ENCODE measurements around the gene TTC3.
"Not testable (repeated sequence)": the region's sequence is repeated elsewhere in the genome, so short reads cannot be mapped to it uniquely, and the experiment has no call there.

TTC3 gene

GRCh38 chr21:37072988-37073416 lies at the start of gene TTC3, which contains the start of gene PIGP:
TSS of gene TTC3 (plus strand) at chr21:37073254. CDS start at chr21:37087258, 14,004 bp downstream.
TSS of gene PIGP (minus strand) at chr21:37073071. CDS start at chr21:37072515, 556 bp downstream.
- peak; percentile 96 for DNase-seq

- no peak for DNase-seq
Measured at GRCh38 chr21:37026499-37026898, 46.6 kb upstream of the TTC3 start.

GRCh38 chr21:37028570-37028969 lies 44.5 kb upstream of the TTC3 start:
- DNase-seq = no peak

- DNase-seq = no peak
Measured at GRCh38 chr21:37030864-37031263, 42.2 kb upstream of the TTC3 start.

GRCh38 chr21:37032293-37032692 lies 40.8 kb upstream of the TTC3 start:
- no peak for DNase-seq

- no peak for DNase-seq
Measured at GRCh38 chr21:37032877-37033471, 40.1 kb upstream of the TTC3 start.

GRCh38 chr21:37034394-37034793 lies 38.7 kb upstream of the TTC3 start:
- not testable (repeated sequence) for DNase-seq

GRCh38 chr21:37036177-37036576 lies 36.9 kb upstream of the TTC3 start:
- no peak for DNase-seq

- no peak for DNase-seq
Measured at GRCh38 chr21:37039411-37040075, 33.5 kb upstream of the TTC3 start.

GRCh38 chr21:37040212-37040611 lies 32.8 kb upstream of the TTC3 start:
- no peak for DNase-seq

- DNase-seq = no peak
Measured at GRCh38 chr21:37041706-37042271, 31.3 kb upstream of the TTC3 start.

- no peak for DNase-seq
Measured at GRCh38 chr21:37043818-37044217, 29.2 kb upstream of the TTC3 start.

- DNase-seq = no peak
Measured at GRCh38 chr21:37044643-37045042, 28.4 kb upstream of the TTC3 start.

GRCh38 chr21:37045149-37045548 lies 27.9 kb upstream of the TTC3 start:
- no peak for DNase-seq

GRCh38 chr21:37045556-37045955 lies 27.5 kb upstream of the TTC3 start:
- DNase-seq = no peak

GRCh38 chr21:37047079-37047478 lies 26.0 kb upstream of the TTC3 start:
- DNase-seq = no peak

GRCh38 chr21:37049741-37050140 lies 23.3 kb upstream of the TTC3 start:
- DNase-seq = not testable (repeated sequence)

GRCh38 chr21:37055271-37055855 lies 17.7 kb upstream of the TTC3 start:
- DNase-seq = no peak

GRCh38 chr21:37057614-37058013 lies 15.4 kb upstream of the TTC3 start:
- no peak for DNase-seq

- DNase-seq = no peak
Measured at GRCh38 chr21:37058261-37058660, 14.8 kb upstream of the TTC3 start.

- DNase-seq = no peak
Measured at GRCh38 chr21:37059181-37059580, 13.9 kb upstream of the TTC3 start.

- no peak for DNase-seq
Measured at GRCh38 chr21:37060296-37060695, 12.8 kb upstream of the TTC3 start.

GRCh38 chr21:37061926-37062592 lies 11.0 kb upstream of the TTC3 start:
- DNase-seq = no peak

GRCh38 chr21:37062593-37062935 lies 10.5 kb upstream of the TTC3 start:
- DNase-seq = no peak

Measured in activated T-cell treated with anti-CD3 and anti-CD28 coated beads for 4 hours (primary cell).